HG02870 (cell line): Measurements from ENCODE around the gene SCCPDH.
"Not testable (repeated sequence)": the region's sequence is repeated elsewhere in the genome, so short reads cannot be mapped to it uniquely, and the experiment has no call there.

Experiments used
- ATAC-seq: cut with Tn5 transposase; IDR thresholded peaks from one replicate; pipeline ENCODE4 v1.9.1; 2021; ENCODE audit warnings: mild to moderate bottlenecking, moderate library complexity; ENCODE audit not compliant: unreplicated experiment

Gene SCCPDH

GRCh38 chr1:246703581-246703980, 20.6 kb upstream of the SCCPDH start:
- ATAC-seq: no peak

GRCh38 chr1:246705368-246705767, 18.8 kb upstream of the SCCPDH start:
- no peak for ATAC-seq

GRCh38 chr1:246708166-246708565, 16.0 kb upstream of the SCCPDH start:
- ATAC-seq: no peak

GRCh38 chr1:246709196-246709595, 15.0 kb upstream of the SCCPDH start:
- no peak for ATAC-seq

GRCh38 chr1:246709835-246710234, 14.4 kb upstream of the SCCPDH start:
- no peak for ATAC-seq

GRCh38 chr1:246711548-246712003, 12.6 kb upstream of the SCCPDH start:
- no peak for ATAC-seq

GRCh38 chr1:246712428-246712827, 11.8 kb upstream of the SCCPDH start:
- ATAC-seq: not testable (repeated sequence)

GRCh38 chr1:246719361-246719760, 4.8 kb upstream of the SCCPDH start:
- not testable (repeated sequence) for ATAC-seq

- ATAC-seq: not testable (repeated sequence)
Measured at GRCh38 chr1:246720814-246721213, 3.4 kb upstream of the SCCPDH start.

- no peak for ATAC-seq
Measured at GRCh38 chr1:246722720-246723119, 1.5 kb upstream of the SCCPDH start.

- ATAC-seq: peak; percentile 39
Measured at GRCh38 chr1:246724731-246725095, 504 bp downstream of the SCCPDH start.

GRCh38 chr1:246725191-246725590, 982 bp downstream of the SCCPDH start:
- ATAC-seq: no peak

GRCh38 chr1:246726255-246726679, 2.1 kb downstream of the SCCPDH start:
- ATAC-seq: no peak

- ATAC-seq: no peak
Measured at GRCh38 chr1:246726881-246727280, 2.7 kb downstream of the SCCPDH start.

GRCh38 chr1:246727594-246727993, 3.4 kb downstream of the SCCPDH start:
- ATAC-seq: no peak

- ATAC-seq: no peak
Measured at GRCh38 chr1:246728311-246728710, 4.1 kb downstream of the SCCPDH start.

- ATAC-seq: not testable (repeated sequence)
Measured at GRCh38 chr1:246729040-246729439, 4.8 kb downstream of the SCCPDH start.

- no peak for ATAC-seq
Measured at GRCh38 chr1:246730839-246731238, 6.6 kb downstream of the SCCPDH start.

- ATAC-seq: not testable (repeated sequence)
Measured at GRCh38 chr1:246731873-246732272, 7.7 kb downstream of the SCCPDH start.

GRCh38 chr1:246733704-246734103, 9.5 kb downstream of the SCCPDH start:
- ATAC-seq: no peak

- no peak for ATAC-seq
Measured at GRCh38 chr1:246734866-246735265, 10.7 kb downstream of the SCCPDH start.

- ATAC-seq: no peak
Measured at GRCh38 chr1:246735735-246736134, 11.5 kb downstream of the SCCPDH start.

GRCh38 chr1:246742396-246742795, 18.2 kb downstream of the SCCPDH start:
- ATAC-seq: no peak

- not testable (repeated sequence) for ATAC-seq
Measured at GRCh38 chr1:246746155-246746554, 21.9 kb downstream of the SCCPDH start.
